Measurements from ENCODE around the gene BTG4. TPM values are rescaled to one million over a fixed set of nuclear protein-coding genes. Genes with fewer than 3 reads are reported as not detected.

Gene BTG4
- total RNA-seq, 1 donor from 2014 or later = not detected

DNA sequence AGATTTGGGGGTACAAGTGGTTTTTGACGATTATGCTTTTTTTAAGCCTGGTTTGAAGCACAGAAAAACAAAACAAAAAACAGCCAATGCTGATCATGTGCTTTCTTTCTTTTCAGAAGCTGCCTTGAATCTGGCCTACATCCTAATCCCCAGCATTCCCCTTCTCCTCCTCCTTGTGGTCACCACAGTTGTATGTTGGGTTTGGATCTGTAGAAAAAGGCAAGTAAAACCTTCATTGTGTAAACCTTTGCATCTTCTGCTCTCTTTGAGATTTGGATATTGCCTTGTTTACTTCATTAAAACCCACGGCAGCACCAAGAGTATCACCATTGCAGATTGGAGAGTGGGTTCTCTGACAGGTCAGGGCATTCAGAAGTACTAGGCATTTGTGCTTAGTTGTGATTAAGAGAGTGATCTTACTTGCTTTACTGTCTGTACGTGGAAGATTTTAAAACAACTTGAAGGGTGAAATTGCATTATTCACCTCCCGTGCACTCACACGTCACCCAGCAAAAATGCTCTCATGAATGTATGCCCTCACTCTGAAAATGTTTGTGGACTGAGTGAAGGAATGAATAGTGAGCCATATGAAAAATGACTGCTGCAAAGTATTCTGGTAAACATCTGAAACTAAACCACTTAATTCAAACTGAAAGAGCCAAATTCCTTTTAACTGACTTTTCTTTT lies 45.4 kb upstream of the BTG4 start:
- H3K27ac Mint-ChIP-seq (ENCODE audit: unreplicated experiment) = peak overlapping the region; percentile 31
- no peak for DNase-seq (ENCODE audit: low read depth, low spot score)

DNA sequence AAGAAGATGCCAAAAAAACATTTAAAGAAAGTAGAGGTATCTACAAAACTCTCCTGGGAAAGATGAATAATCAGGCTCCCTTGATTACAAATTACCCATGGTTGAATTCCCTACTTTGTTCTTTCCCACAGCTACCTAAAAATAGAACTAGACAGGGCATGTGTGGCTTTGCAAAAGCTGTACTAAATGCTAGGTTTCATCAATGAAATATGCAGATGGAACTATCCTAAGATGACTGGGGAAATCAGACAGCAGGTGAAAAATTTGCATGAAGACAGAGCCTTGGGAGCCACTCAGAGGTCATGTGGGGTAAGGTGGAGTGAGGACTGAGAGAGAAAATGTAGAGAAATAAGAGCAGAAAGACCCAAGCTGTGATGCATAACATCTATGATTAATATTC lies 43.1 kb upstream of the BTG4 start:
- Mint-ChIP-seq H3K4me1 (no peaks in the 10 kb centered on the region), H3K4me3 (no peak overlapping the region), H3K27me3 (ENCODE audit: low read depth) (no peaks in the 10 kb centered on the region), H3K9me3 (peaks cover 5% of the 10 kb centered on the region), H3K36me3 (ENCODE audit: low read depth) (peaks cover 9% of the 10 kb centered on the region), H3K27ac (ENCODE audit: unreplicated experiment) (no peak overlapping the region)
- TF ChIP-seq, protein P1, sequence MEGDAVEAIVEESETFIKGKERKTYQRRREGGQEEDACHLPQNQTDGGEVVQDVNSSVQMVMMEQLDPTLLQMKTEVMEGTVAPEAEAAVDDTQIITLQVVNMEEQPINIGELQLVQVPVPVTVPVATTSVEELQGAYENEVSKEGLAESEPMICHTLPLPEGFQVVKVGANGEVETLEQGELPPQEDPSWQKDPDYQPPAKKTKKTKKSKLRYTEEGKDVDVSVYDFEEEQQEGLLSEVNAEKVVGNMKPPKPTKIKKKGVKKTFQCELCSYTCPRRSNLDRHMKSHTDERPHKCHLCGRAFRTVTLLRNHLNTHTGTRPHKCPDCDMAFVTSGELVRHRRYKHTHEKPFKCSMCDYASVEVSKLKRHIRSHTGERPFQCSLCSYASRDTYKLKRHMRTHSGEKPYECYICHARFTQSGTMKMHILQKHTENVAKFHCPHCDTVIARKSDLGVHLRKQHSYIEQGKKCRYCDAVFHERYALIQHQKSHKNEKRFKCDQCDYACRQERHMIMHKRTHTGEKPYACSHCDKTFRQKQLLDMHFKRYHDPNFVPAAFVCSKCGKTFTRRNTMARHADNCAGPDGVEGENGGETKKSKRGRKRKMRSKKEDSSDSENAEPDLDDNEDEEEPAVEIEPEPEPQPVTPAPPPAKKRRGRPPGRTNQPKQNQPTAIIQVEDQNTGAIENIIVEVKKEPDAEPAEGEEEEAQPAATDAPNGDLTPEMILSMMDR (conservative IDR thresholded peaks at IDR 0.05) = no peak
- no peak for DNase-seq (ENCODE audit: low read depth, low spot score)

More for the DNA sequence above, 45.4 kb upstream of the BTG4 start:
- no peaks in the 10 kb centered on the region for H3K27me3 Mint-ChIP-seq (ENCODE audit: low read depth)
- TF ChIP-seq, protein P1 (conservative IDR thresholded peaks at IDR 0.05) = no peak
- no peak overlapping the region for H3K4me3 Mint-ChIP-seq
- H3K36me3 Mint-ChIP-seq (ENCODE audit: low read depth) = peaks cover 9% of the 10 kb centered on the region
- H3K9me3 Mint-ChIP-seq = peaks cover 5% of the 10 kb centered on the region
- H3K4me1 Mint-ChIP-seq = peaks cover 3% of the 10 kb centered on the region

DNA sequence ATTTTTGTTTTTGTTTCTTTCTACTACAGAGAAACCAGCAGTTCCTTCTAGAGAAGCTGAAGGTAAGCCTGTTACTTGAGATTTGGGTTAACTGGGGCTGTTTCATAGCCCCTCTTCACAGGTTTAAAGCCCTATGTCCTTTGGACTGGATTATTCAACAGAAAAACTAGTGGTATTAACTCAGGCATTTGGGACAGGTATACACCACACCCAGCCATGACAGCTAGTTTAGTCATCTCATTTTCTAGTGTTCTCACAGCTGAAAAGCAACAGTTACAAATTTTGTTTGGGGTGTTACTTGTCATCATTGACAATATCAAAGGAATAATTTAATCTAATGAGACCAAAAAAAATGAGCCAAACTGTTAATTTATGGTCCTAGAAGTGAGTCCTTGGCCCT lies 42.3 kb upstream of the BTG4 start:
- no peaks in the 10 kb centered on the region for H3K27me3 Mint-ChIP-seq (ENCODE audit: low read depth)

DNA sequence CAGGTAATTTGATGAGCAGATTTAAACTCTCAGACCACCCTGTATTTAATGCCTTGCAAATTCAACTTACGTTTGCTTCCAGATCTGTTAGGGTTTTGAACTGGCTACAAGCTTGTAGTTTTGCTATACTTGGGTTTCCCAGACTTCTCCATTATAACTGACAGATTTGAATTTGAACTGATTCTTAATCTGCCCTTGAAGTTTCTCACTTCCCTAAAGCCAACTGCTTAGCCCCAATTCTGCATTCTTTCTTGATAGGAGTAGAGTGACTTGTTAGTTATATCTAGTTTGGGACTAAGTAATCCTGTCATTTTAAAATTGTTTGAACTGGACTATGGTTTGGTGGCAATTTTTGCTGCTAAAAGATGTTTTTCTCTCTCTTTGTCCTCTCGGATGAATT lies 38.1 kb upstream of the BTG4 start:
- TF ChIP-seq, protein P1 (conservative IDR thresholded peaks at IDR 0.05) = no peak
- peaks cover 3% of the 10 kb centered on the region for H3K9me3 Mint-ChIP-seq
- no peaks in the 10 kb centered on the region for H3K27me3 Mint-ChIP-seq (ENCODE audit: low read depth)
- no peak overlapping the region for H3K27ac Mint-ChIP-seq (ENCODE audit: unreplicated experiment)
- DNase-seq (ENCODE audit: low read depth, low spot score) = no peak
- no peaks in the 10 kb centered on the region for H3K4me1 Mint-ChIP-seq
- no peak overlapping the region for H3K4me3 Mint-ChIP-seq
- peaks cover 1% of the 10 kb centered on the region for H3K36me3 Mint-ChIP-seq (ENCODE audit: low read depth)

More for the DNA sequence above, 42.3 kb upstream of the BTG4 start:
- Mint-ChIP-seq H3K4me1 (no peaks in the 10 kb centered on the region), H3K4me3 (no peak overlapping the region), H3K27ac (ENCODE audit: unreplicated experiment) (no peak overlapping the region), H3K36me3 (ENCODE audit: low read depth) (peaks cover 9% of the 10 kb centered on the region), H3K9me3 (peaks cover 5% of the 10 kb centered on the region)
- DNase-seq (ENCODE audit: low read depth, low spot score) = no peak
- TF ChIP-seq, protein P1 (conservative IDR thresholded peaks at IDR 0.05) = no peak

DNA sequence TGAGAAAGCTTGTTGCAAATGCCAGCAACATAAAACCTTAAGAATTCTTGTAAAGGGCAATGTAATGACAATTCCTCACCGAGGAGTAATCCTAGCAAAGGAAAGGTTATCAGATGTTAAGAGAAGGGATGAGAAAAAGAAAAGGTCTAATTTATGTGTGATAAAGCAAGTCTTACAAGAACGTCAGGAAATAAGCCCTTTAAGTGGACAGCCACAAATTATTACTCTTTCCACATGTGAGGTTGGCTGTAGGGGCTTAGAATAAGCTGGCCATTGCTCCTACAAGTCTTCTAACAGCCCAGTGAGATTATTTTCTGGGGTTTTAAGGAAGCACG lies 37.6 kb upstream of the BTG4 start:
- TF ChIP-seq, protein P1 (conservative IDR thresholded peaks at IDR 0.05) = no peak
- H3K9me3 Mint-ChIP-seq = no peaks in the 10 kb centered on the region
- no peak overlapping the region for H3K4me3 Mint-ChIP-seq
- no peaks in the 10 kb centered on the region for H3K36me3 Mint-ChIP-seq (ENCODE audit: low read depth)
- no peaks in the 10 kb centered on the region for H3K27me3 Mint-ChIP-seq (ENCODE audit: low read depth)
- DNase-seq (ENCODE audit: low read depth, low spot score) = no peak
- no peaks in the 10 kb centered on the region for H3K4me1 Mint-ChIP-seq
- H3K27ac Mint-ChIP-seq (ENCODE audit: unreplicated experiment) = no peak overlapping the region
